HCT116 (cell line): Measurements from ENCODE around the gene LSAMP. TPM values are rescaled to one million over a fixed set of nuclear protein-coding genes. Genes with fewer than 3 reads are reported as not detected.

ENCODE experiments used
- ATAC-seq: fragments of 200-7000 bp; cut with Tn5 transposase; 2 replicates; pipeline ENCODE4 v1.9.1; 2020; ENCODE audit warnings: mild to moderate bottlenecking, moderate library complexity
- BruUV-seq: library from RNA; stranded (reverse); fragments of 400-500 nt; replicated peaks from 2 replicates; lab custom pipeline; 2021; lab: Mats Ljungman, UMichigan
- CTCF ChIA-PET: fragments of 300-600 bp; sonication (Branson Sonifier 250); formaldehyde crosslinking; loops from one replicate; lab custom pipeline; 2021; ENCODE audit warnings: antibody characterized with exemption; lab: Charles Lee
- POLR2A ChIA-PET: fragments of 300-600, 350-600 bp; sonication (Branson Sonifier 250); formaldehyde crosslinking; loops from one replicate; lab custom pipeline; 2021; ENCODE audit warnings: antibody characterized with exemption; lab: Charles Lee
- RAD21 ChIA-PET, 2 experiments: fragments of 300-600 bp; sonication (Branson Sonifier 250); formaldehyde crosslinking; loops; one replicate each; lab custom pipeline; 2023; ENCODE audit warnings: low total read pairs in 2 of 2; ENCODE audit not compliant: uncharacterized antibody in 2 of 2, unreplicated experiment in 2 of 2, low non-redundant PET in 1 of 2; lab: Charles Lee
- DNase-seq: peaks from one replicate; pipeline ENCODE4 v3.0.0-alpha.2; 2010; ENCODE audit warnings: low read depth, low spot score
- H2AFZ ChIP-seq: fragments of 200-600 bp; shearing (Covaris generic), sonication (generic); 2 replicates; pipeline ENCODE4 v1.6.1; 2017; ENCODE audit warnings: low read depth, mixed run types, mixed read lengths, antibody characterized with exemption, low read length; ENCODE audit not compliant: poor library complexity, severe bottlenecking
- H3K27ac ChIP-seq: 2 replicates; pipeline ENCODE4 v1.5.1; 2012; ENCODE audit warnings: low read depth, low read length
- H3K27me3 ChIP-seq: fragments of 200-600 bp; sonication (generic); 2 replicates; pipeline ENCODE4 v1.6.1; 2016; ENCODE audit warnings: mixed run types, low read length, mixed read lengths; ENCODE audit not compliant: insufficient read depth
- H3K36me3 ChIP-seq, 2 experiments: fragments of 200-500 bp in 1 of 2; fragments of 200-600 bp in 1 of 2; sonication (Bioruptor generic) in 1 of 2; sonication (generic) in 1 of 2; 2 replicates each; pipeline versions ENCODE4 v1.5.1 to v1.6.1; 2014 to 2016; ENCODE audit warnings: low read length in 2 of 2, inconsistent platforms in 1 of 2, mixed read lengths in 1 of 2, mixed run types in 1 of 2; ENCODE audit not compliant: insufficient read depth in 2 of 2, control insufficient read depth in 1 of 2
- H3K4me1 ChIP-seq, 2 experiments: fragments of 200-600 bp in 1 of 2; sonication (generic) in 1 of 2; 2 replicates each; pipeline versions ENCODE4 v1.5.1 to v1.6.1; 2012 to 2017; ENCODE audit warnings: low read length in 2 of 2, inconsistent platforms in 1 of 2, mild to moderate bottlenecking in 1 of 2, mixed read lengths in 1 of 2, mixed run types in 1 of 2, moderate library complexity in 1 of 2; ENCODE audit not compliant: insufficient read depth in 2 of 2, control insufficient read depth in 1 of 2
- H3K4me2 ChIP-seq: fragments of 200-600 bp; sonication (generic); 2 replicates; pipeline ENCODE4 v1.6.1; 2017; ENCODE audit warnings: mixed run types, low read length, mixed read lengths
- H3K4me3 ChIP-seq, 2 experiments: fragments of 200-600 bp in 1 of 2; sonication (generic) in 1 of 2; replicated peaks in 1 of 2; 2 replicates each; pipeline ENCODE4 v1.5.1; 2011 to 2016; ENCODE audit warnings: low read length in 2 of 2, control low read depth in 1 of 2, low read depth in 1 of 2, mild to moderate bottlenecking in 1 of 2, mixed read lengths in 1 of 2, mixed run types in 1 of 2
- H3K79me2 ChIP-seq: fragments of 200-600 bp; sonication (generic); 2 replicates; pipeline ENCODE4 v1.6.1; 2017; ENCODE audit warnings: mild to moderate bottlenecking, mixed run types, low read length, moderate library complexity, mixed read lengths; ENCODE audit not compliant: insufficient read depth
- H3K9ac ChIP-seq: fragments of 200-600 bp; sonication (generic); 2 replicates; pipeline ENCODE4 v1.6.1; 2016; ENCODE audit warnings: low read length, mixed read lengths
- H3K9me2 ChIP-seq: fragments of 200-600 bp; sonication (generic), shearing (Covaris generic); 2 replicates; pipeline ENCODE4 v1.6.1; 2017; ENCODE audit warnings: mixed run types, mild to moderate bottlenecking, moderate library complexity; ENCODE audit not compliant: insufficient read depth
- H3K9me3 ChIP-seq, 2 experiments: fragments of 200-500 bp in 1 of 2; fragments of 200-600 bp in 1 of 2; sonication (Bioruptor generic) in 1 of 2; sonication (generic) in 1 of 2; 2 replicates each; pipeline ENCODE4 v1.6.1; 2014 to 2017; ENCODE audit warnings: low read length in 2 of 2, mixed read lengths in 2 of 2, inconsistent platforms in 1 of 2, low read depth in 1 of 2, mild to moderate bottlenecking in 1 of 2, mixed run types in 1 of 2, moderate library complexity in 1 of 2; ENCODE audit not compliant: control insufficient read depth in 1 of 2, insufficient read depth in 1 of 2
- H4K20me1 ChIP-seq: fragments of 200-600 bp; sonication (generic), shearing (Covaris generic); 2 replicates; pipeline ENCODE4 v1.6.1; 2017; ENCODE audit warnings: mixed run types, mild to moderate bottlenecking, moderate library complexity; ENCODE audit not compliant: insufficient read depth
- ATF3 ChIP-seq: IDR thresholded peaks from 2 replicates; pipeline ENCODE4 v1.6.1; 2012
- CBX3 ChIP-seq: IDR thresholded peaks from 2 replicates; pipeline ENCODE4 v1.6.1; 2012; ENCODE audit warnings: low read depth
- CTCF ChIP-seq, 3 experiments: fragments of 200-600 bp in 1 of 3; sonication (generic) in 1 of 3; IDR thresholded peaks in 2 of 3; conservative IDR thresholded peaks in 1 of 3; 2 replicates each; pipeline ENCODE4 v1.5.1; 2012 to 2017; ENCODE audit warnings: low read depth in 2 of 3, low read length in 2 of 3, antibody characterized with exemption in 1 of 3, borderline replicate concordance in 1 of 3, control low read depth in 1 of 3, mild to moderate bottlenecking in 1 of 3, mixed read lengths in 1 of 3, mixed run types in 1 of 3, moderate library complexity in 1 of 3; ENCODE audit not compliant: insufficient read depth in 1 of 3
- EZH2 ChIP-seq: fragments of 200-600 bp; sonication (generic); IDR thresholded peaks from 2 replicates; pipeline ENCODE4 v1.6.1; 2017; ENCODE audit warnings: antibody characterized with exemption, mixed run types
- EZH2phosphoT487 ChIP-seq: fragments of 200-600 bp; IDR thresholded peaks from 2 replicates; pipeline ENCODE4 v1.6.1; 2018; ENCODE audit warnings: antibody characterized with exemption, borderline replicate concordance
- FOSL1 ChIP-seq: IDR thresholded peaks from 2 replicates; pipeline ENCODE4 v1.6.1; 2012; ENCODE audit warnings: low read depth
- JUND ChIP-seq: IDR thresholded peaks from 2 replicates; pipeline ENCODE4 v1.6.1; 2012
- POLR2A ChIP-seq: IDR thresholded peaks from 2 replicates; pipeline ENCODE4 v1.7.0; 2011; ENCODE audit warnings: borderline replicate concordance; ENCODE audit not compliant: insufficient read depth, insufficient read length; ENCODE audit errors: extremely low read depth
- POLR2AphosphoS5 ChIP-seq: IDR thresholded peaks from 2 replicates; pipeline ENCODE4 v1.6.1; 2011; ENCODE audit warnings: mild to moderate bottlenecking, low read depth, low read length, moderate library complexity
- RAD21 ChIP-seq: IDR thresholded peaks from 2 replicates; pipeline ENCODE4 v1.6.1; 2012; ENCODE audit warnings: low read depth, mild to moderate bottlenecking
- SP1 ChIP-seq: IDR thresholded peaks from 2 replicates; pipeline ENCODE4 v1.6.1; 2012; ENCODE audit warnings: low read depth
- SRF ChIP-seq: IDR thresholded peaks from 2 replicates; pipeline ENCODE4 v1.6.1; 2012; ENCODE audit warnings: low read depth
- ZBTB33 ChIP-seq: IDR thresholded peaks from 2 replicates; pipeline ENCODE4 v1.6.1; 2011; ENCODE audit warnings: mild to moderate bottlenecking, low read length, moderate library complexity; ENCODE audit not compliant: insufficient replicate concordance; ENCODE audit errors: extremely low read depth
- ZFX ChIP-seq: fragments of 450-650 bp; IDR thresholded peaks from 2 replicates; pipeline ENCODE4 v1.6.1; 2017
- ZNF274 ChIP-seq: fragments of 200-500 bp; sonication (Bioruptor generic); IDR thresholded peaks from 2 replicates; pipeline ENCODE4 v1.6.1; 2014; ENCODE audit warnings: mild to moderate bottlenecking, low read depth, low read length, inconsistent platforms
- intact Hi-C: fragments of 100-400 bp; cut with micrococcal nuclease; formaldehyde crosslinking; loops from 2 replicates; pipeline ENCODE4 v1.10.0; 2022
- total RNA-seq: library from RNA; stranded (reverse); gene quantifications from one replicate; pipeline ENCODE4 v1.2.1, GENCODE V29; 2021; ENCODE audit not compliant: unreplicated experiment

The LSAMP gene
- total RNA-seq, 1 experiment from 2014 or later, result 0.25 TPM

- TF ChIP-seq EZH2phosphoT487 (no peak), POLR2A (no peak), POLR2AphosphoS5 (no peak), JUND (no peak), RAD21 (no peak), EZH2 (no peak), ZFX (no peak), FOSL1 (no peak), CTCF (IDR thresholded peaks at IDR 0.05 in 2 of 3, conservative IDR thresholded peaks at IDR 0.05 in 1 of 3; ENCODE audit: borderline replicate concordance in 1 of 3, insufficient read depth in 1 of 3, low read depth in 2 of 3, low read length in 2 of 3) (no peak), ZBTB33 (no peak)
These were observed 361.6 kb downstream of the LSAMP start (continued) for GRCh38 chr3:116083683-116084082.

GRCh38 chr3:116078561-116078960 lies 366.7 kb downstream of the LSAMP start:
- Histone ChIP-seq H3K27ac (no peak overlapping the region), H3K79me2 (no peaks in the 10 kb centered on the region), H3K4me2 (no peak overlapping the region), H3K9me2 (no peaks in the 10 kb centered on the region), H4K20me1 (no peaks in the 10 kb centered on the region), H3K9ac (no peak overlapping the region), H3K4me3 (no peak overlapping the region), H3K4me1 (no peaks in the 10 kb centered on the region), H3K9me3 (no peaks in the 10 kb centered on the region), H3K36me3 (no peaks in the 10 kb centered on the region), H2AFZ (no peak overlapping the region), H3K27me3 (peaks cover 3% of the 10 kb centered on the region; the same call in 1 of the 2 replicates)
- RAD21 ChIA-PET, result no interaction called here
- POLR2A ChIA-PET, result no interaction called here
- ATAC-seq (no peak), DNase-seq (no peak)
- no TSS peak for BruUV-seq
- TF ChIP-seq EZH2phosphoT487, result no peak
- no peak for TF ChIP-seq ATF3
- TF ChIP-seq SP1, result no peak
- TF ChIP-seq SRF, result no peak
- no peak for TF ChIP-seq CBX3
- TF ChIP-seq ZNF274, result no peak
- CTCF ChIA-PET, result no interaction called here
- intact Hi-C loops, result no loop called here
